Stomach (tissue), 9 donors: ENCODE results near the gene ZBTB7A. TPM values are rescaled to one million over a fixed set of nuclear protein-coding genes. Genes with fewer than 3 reads are reported as not detected.

Experiments used
- DNase-seq, 2 donors: peaks; one replicate each; pipeline versions ENCODE4 v3.0.0 to v3.0.0-alpha.2; 2013 to 2019
- H3K27ac ChIP-seq, 5 donors: fragments of 200-600 bp in 4 of 5; sonication (generic) in 4 of 5; one replicate each; pipeline ENCODE4 v1.5.1; 2013 to 2019; ENCODE audit warnings: mild to moderate bottlenecking in 1 of 5, moderate library complexity in 1 of 5
- H3K27me3 ChIP-seq, 3 donors: fragments of 200-600 bp; sonication (generic); one replicate each; pipeline ENCODE4 v1.5.1; 2017 to 2019; ENCODE audit warnings: mixed run types in 1 of 3
- H3K36me3 ChIP-seq, 4 donors: fragments of 200-600 bp; sonication (generic); 1 replicate in 3 of 4; 2 replicates in 1 of 4; pipeline ENCODE4 v1.5.1; 2016 to 2019
- H3K4me1 ChIP-seq, 4 donors: fragments of 200-600 bp; sonication (generic); one replicate each; pipeline ENCODE4 v1.5.1; 2016 to 2019
- H3K4me3 ChIP-seq, 4 donors: fragments of 200-600 bp; sonication (generic) in 3 of 4; one replicate each; pipeline ENCODE4 v1.5.1; 2016 to 2019; ENCODE audit warnings: mild to moderate bottlenecking in 1 of 4
- H3K9me3 ChIP-seq, 4 donors: fragments of 200-600 bp; sonication (generic); one replicate each; pipeline ENCODE4 v1.5.1; 2016 to 2019
- CTCF ChIP-seq, 7 experiments: fragments of 450-650 bp in 4 of 7; fragments of 200-600 bp in 3 of 7; sonication (generic) in 3 of 7; IDR thresholded peaks; one replicate each; pipeline ENCODE4 v1.5.1; 2016 to 2019; ENCODE audit warnings: antibody characterized with exemption in 7 of 7, control low read depth in 2 of 7, mild to moderate bottlenecking in 1 of 7
- EP300 ChIP-seq: sonication (generic); formaldehyde crosslinking; IDR thresholded peaks from one replicate; pipeline ENCODE4 v1.6.1; 2017; ENCODE audit warnings: antibody characterized with exemption
- POLR2A ChIP-seq, 4 donors: fragments of 450-650 bp; IDR thresholded peaks; one replicate each; pipeline ENCODE4 v1.6.1; 2016; ENCODE audit warnings: antibody characterized with exemption in 4 of 4, control low read depth in 2 of 4, mild to moderate bottlenecking in 1 of 4, moderate library complexity in 1 of 4
- POLR2AphosphoS5 ChIP-seq, 3 donors: sonication (generic); formaldehyde crosslinking; IDR thresholded peaks; one replicate each; pipeline ENCODE4 v1.6.1; 2016; ENCODE audit warnings: antibody characterized with exemption in 3 of 3
- WGBS, 5 donors: extraction: QIAGEN DNeasy Blood & Tissue Kit in 3 of 5; methylation state at CpG; one replicate each; pipeline versions ENCODE4 v1.1.5 to v1.1.7; 2013 to 2018; 5-methylcytosine and 5-hydroxymethylcytosine counted together
- intact Hi-C: fragments of 100-400 bp; cut with DNase I; formaldehyde crosslinking; loops from one replicate; pipeline ENCODE4 v1.15.1; 2023; ENCODE audit warnings: low total_unique reads
- polyA plus RNA-seq, 3 donors: library from polyadenylated mRNA; stranded (reverse); fragments of 200-250 nt; gene quantifications; one replicate each; pipeline ENCODE4 v1.2.3, GENCODE V29; 2013
- total RNA-seq, 5 donors: library from RNA; depleted of rRNA; stranded (reverse); fragments of >200 nt; gene quantifications; one replicate each; pipeline versions ENCODE4 v1.1.0 to v1.2.3, GENCODE V29; 2014 to 2016
- donor health status: healthy with polysubstance abuse.
- donor health status: Bipolar disorder and iron deficiency.
- donor health status: healthy.

ZBTB7A gene
- total and polyA plus RNA-seq, 8 donors = 8.0 to 274 (median 35.5) TPM

- no peak overlapping the region for H3K4me3 ChIP-seq
- DNase-seq = no peak
- H3K4me1 ChIP-seq = no peaks in the 10 kb centered on the region
- intact Hi-C loops = no loop called here
- WGBS, 5 donors = 77 to 88% (median 83%) methylated on average over 3 to 9 of the region's 9 CpGs
- H3K27ac ChIP-seq = no peak overlapping the region
- no peaks in the 10 kb centered on the region for H3K9me3 ChIP-seq
- H3K36me3 ChIP-seq = peaks cover 39 to 98% (median 96%) of the 10 kb centered on the region in 4 donors
- TF ChIP-seq EP300 (no peak), POLR2A (IDR thresholded peaks at IDR 0.05) (no peak), CTCF (IDR thresholded peaks at IDR 0.05) (no peak), POLR2AphosphoS5 (IDR thresholded peaks at IDR 0.05) (no peak)
- H3K27me3 ChIP-seq = no peaks in the 10 kb centered on the region
Measured at GRCh38 chr19:4030981-4031380, 35.7 kb downstream of the ZBTB7A start.

GRCh38 chr19:4030552-4030951, 36.1 kb downstream of the ZBTB7A start:
- Histone ChIP-seq H3K36me3 (peaks cover 39 to 99% (median 97%) of the 10 kb centered on the region in 4 donors), H3K4me3 (no peak overlapping the region), H3K4me1 (no peaks in the 10 kb centered on the region), H3K27ac (no peak overlapping the region), H3K9me3 (no peaks in the 10 kb centered on the region), H3K27me3 (no peaks in the 10 kb centered on the region)
- DNase-seq = no peak
- TF ChIP-seq EP300 (no peak), CTCF (IDR thresholded peaks at IDR 0.05) (no peak), POLR2A (IDR thresholded peaks at IDR 0.05) (no peak), POLR2AphosphoS5 (IDR thresholded peaks at IDR 0.05) (no peak)
- WGBS, 5 donors = 94 to 98% (median 97%) methylated on average over 4 to 6 of the region's 6 CpGs
- intact Hi-C loops = no loop called here

DNA sequence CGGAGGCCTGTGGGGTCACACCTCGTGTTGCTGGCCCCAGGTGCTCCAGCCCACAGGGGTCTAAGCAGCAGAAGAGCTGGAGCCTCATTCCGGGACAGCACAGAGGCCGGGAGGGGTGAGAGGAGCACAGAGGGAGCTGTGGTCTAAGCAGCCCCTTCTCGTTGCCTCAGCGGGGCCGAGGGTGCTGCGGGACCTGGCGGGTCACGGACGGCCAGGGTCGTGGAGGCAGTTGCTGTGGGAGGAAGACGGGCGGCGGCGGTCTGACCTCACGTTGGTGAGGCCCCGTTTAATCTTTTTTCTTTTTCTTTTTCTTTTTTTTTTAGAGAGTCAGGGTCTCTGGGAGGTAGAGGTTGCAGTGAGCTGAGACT, 37.5 kb downstream of the ZBTB7A start:
- DNase-seq = no peak
- TF ChIP-seq POLR2AphosphoS5 (IDR thresholded peaks at IDR 0.05) (no peak), CTCF (IDR thresholded peaks at IDR 0.05) (no peak), POLR2A (IDR thresholded peaks at IDR 0.05) (no peak), EP300 (no peak)
- H3K4me1 ChIP-seq = no peaks in the 10 kb centered on the region
- H3K27ac ChIP-seq = no peak overlapping the region
- peaks cover 41 to 98% (median 97%) of the 10 kb centered on the region in 4 donors for H3K36me3 ChIP-seq
- H3K4me3 ChIP-seq = no peak overlapping the region
- no peaks in the 10 kb centered on the region for H3K9me3 ChIP-seq
- no peaks in the 10 kb centered on the region for H3K27me3 ChIP-seq
- intact Hi-C loops = no loop called here
- WGBS, 5 donors = 89 to 94% (median 93%) methylated on average over 16 to 18 of the region's 18 CpGs

- Histone ChIP-seq H3K27ac (no peak overlapping the region), H3K4me1 (peaks cover 0 to 5% (median 0%) of the 10 kb centered on the region in 4 donors), H3K27me3 (no peaks in the 10 kb centered on the region), H3K36me3 (peaks cover 39 to 98% (median 97%) of the 10 kb centered on the region in 4 donors), H3K9me3 (no peaks in the 10 kb centered on the region), H3K4me3 (no peak overlapping the region)
- TF ChIP-seq CTCF (IDR thresholded peaks at IDR 0.05) (no peak), POLR2A (IDR thresholded peaks at IDR 0.05) (no peak), POLR2AphosphoS5 (IDR thresholded peaks at IDR 0.05) (no peak), EP300 (no peak)
- WGBS, 5 donors = 90 to 93% (median 91%) methylated on average over 26 to 48 of the region's 48 CpGs
- intact Hi-C loops = no loop called here
- no peak for DNase-seq
Measured at GRCh38 chr19:4028334-4029246, 38.1 kb downstream of the ZBTB7A start.
